GM12873 (cell line): ENCODE data around the gene GRM4.

Source experiments
- CTCF ChIP-seq: IDR thresholded peaks from 2 replicates; pipeline ENCODE4 v1.5.1; 2012; ENCODE audit warnings: low read depth, mild to moderate bottlenecking, moderate library complexity, low read length, control low read depth; ENCODE audit not compliant: insufficient read depth; ENCODE audit errors: missing control alignments

The GRM4 gene

GRCh38 chr6:33974471-33974870, 171.4 kb downstream of the GRM4 start:
- no peak for TF ChIP-seq CTCF

GRCh38 chr6:33974030-33974429, 171.9 kb downstream of the GRM4 start:
- TF ChIP-seq CTCF: no peak

GRCh38 chr6:33971580-33971979, 174.3 kb downstream of the GRM4 start:
- no peak for TF ChIP-seq CTCF
